ENCODE data around the gene PEX19. TPM values are rescaled to one million over a fixed set of nuclear protein-coding genes. Genes with fewer than 3 reads are reported as not detected.
"Not testable (repeated sequence)": the region's sequence is repeated elsewhere in the genome, so short reads cannot be mapped to it uniquely, and the experiment has no call there.

The PEX19 gene
- total and polyA plus RNA-seq, 12 donors = 15.5 to 165 (median 85.0) TPM

- peak; percentile 31 to 80 (median 61) for DNase-seq
- peaks cover 0 to 99% of the 10 kb centered on the region in 2 donors for H3K36me3 ChIP-seq (replicated peaks in 1 of 2)
- intact Hi-C loops (cut with DNase I) = loop anchor here (5.0 kb wide), 1 partner anchor 101 kb away; the partner anchor contains the start of gene CASQ1 (in 2 of the 2)
- H3K27ac ChIP-seq = peak overlapping the region in 2 of 5 donors; percentile 41 to 67
- no peaks in the 10 kb centered on the region for H3K9me3 ChIP-seq (replicated peaks in 1 of 3)
- no peaks in the 10 kb centered on the region for H3K27me3 ChIP-seq
- no peak overlapping the region for H3K4me3 ChIP-seq
- H3K4me1 ChIP-seq (replicated peaks in 1 of 2) = peaks cover 0 to 6% of the 10 kb centered on the region in 2 donors
- WGBS, 4 donors = 60 to 74% (median 64%) methylated on average over 8 of the region's 8 CpGs
- TF ChIP-seq CTCF (IDR thresholded peaks at IDR 0.05) = no peak
- no peak for TF ChIP-seq POLR2A (IDR thresholded peaks at IDR 0.05)
These were observed 8.4 kb upstream of the PEX19 start for GRCh38 chr1:160293020-160293968.

GRCh38 chr1:160291248-160292220, 6.6 kb upstream of the PEX19 start:
- H3K27ac ChIP-seq = peak overlapping the region in 2 of 5 donors; percentile 42 to 67
- peaks cover 0 to 6% of the 10 kb centered on the region in 2 donors for H3K4me1 ChIP-seq (replicated peaks in 1 of 2)
- no peak overlapping the region for H3K4me3 ChIP-seq
- no peaks in the 10 kb centered on the region for H3K9me3 ChIP-seq (replicated peaks in 1 of 3)
- 44 to 53% (median 45%) methylated on average over 10 to 11 of the region's 11 CpGs for WGBS, 4 donors
- no peaks in the 10 kb centered on the region for H3K27me3 ChIP-seq
- intact Hi-C loops (cut with DNase I) = loop anchor here (5.0 kb wide), 1 partner anchor 99 kb away; the partner anchor contains the start of gene CASQ1 (in 2 of the 2)
- peak; percentile 63 to 89 (median 77) for DNase-seq
- H3K36me3 ChIP-seq (replicated peaks in 1 of 2) = peaks cover 0 to 83% of the 10 kb centered on the region in 2 donors
- peak; percentile 73 to 83 (median 80) for TF ChIP-seq CTCF (IDR thresholded peaks at IDR 0.05)
- no peak for TF ChIP-seq POLR2A (IDR thresholded peaks at IDR 0.05)

GRCh38 chr1:160287769-160288168, 2.8 kb upstream of the PEX19 start:
- peaks cover 11 to 20% of the 10 kb centered on the region in 2 donors for H3K4me1 ChIP-seq (replicated peaks in 1 of 2)
- 92 to 96% (median 94%) methylated on average over 12 of the region's 12 CpGs for WGBS, 4 donors
- H3K4me3 ChIP-seq; H3K9me3 ChIP-seq (replicated peaks in 1 of 3); H3K27me3 ChIP-seq; H3K27ac ChIP-seq; DNase-seq; intact Hi-C loops (cut with DNase I): not testable (repeated sequence)
- peaks cover 0 to 47% of the 10 kb centered on the region in 2 donors for H3K36me3 ChIP-seq (replicated peaks in 1 of 2)

DNA sequence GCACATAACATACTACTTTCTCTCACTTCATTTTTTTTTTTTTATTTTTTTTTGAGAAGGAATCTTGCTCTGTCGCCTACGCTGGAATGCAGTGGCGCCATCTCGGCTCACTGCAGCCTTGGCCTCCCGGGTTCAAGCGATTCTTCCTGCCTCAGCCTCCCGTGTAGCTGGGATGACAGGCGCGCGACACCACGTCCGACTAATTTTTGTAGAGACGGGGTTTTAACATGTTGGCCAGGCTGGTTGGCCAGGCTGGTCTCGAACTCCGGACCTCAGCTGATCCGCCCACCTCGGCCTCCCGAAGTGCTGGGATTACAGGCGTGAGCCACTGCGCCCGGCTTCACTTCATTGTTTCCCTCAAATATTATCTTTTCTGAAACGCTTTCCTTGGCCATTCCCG, 573 bp upstream of the PEX19 start:
- H3K36me3 ChIP-seq (replicated peaks in 1 of 2) = peaks cover 0 to 48% of the 10 kb centered on the region in 2 donors
- H3K4me3 ChIP-seq = peak overlapping the region in 1 of 4 donors; percentile 79
- TF ChIP-seq POLR2A (IDR thresholded peaks at IDR 0.05) (no peak), CTCF (IDR thresholded peaks at IDR 0.05) (no peak)
- DNase-seq = peak in 1 of 7 donors; percentile 27
- intact Hi-C loops (cut with DNase I) = no loop called here
- peak overlapping the region in 1 of 5 donors; percentile 92 for H3K27ac ChIP-seq
- no peaks in the 10 kb centered on the region for H3K27me3 ChIP-seq
- H3K4me1 ChIP-seq (replicated peaks in 1 of 2) = peaks cover 11 to 20% of the 10 kb centered on the region in 2 donors
- no peaks in the 10 kb centered on the region for H3K9me3 ChIP-seq (replicated peaks in 1 of 3)
- WGBS, 4 donors = 76 to 82% (median 78%) methylated on average over 23 of the region's 23 CpGs
